ENCODE results near the gene HOXB3.

Gene HOXB3

DNA sequence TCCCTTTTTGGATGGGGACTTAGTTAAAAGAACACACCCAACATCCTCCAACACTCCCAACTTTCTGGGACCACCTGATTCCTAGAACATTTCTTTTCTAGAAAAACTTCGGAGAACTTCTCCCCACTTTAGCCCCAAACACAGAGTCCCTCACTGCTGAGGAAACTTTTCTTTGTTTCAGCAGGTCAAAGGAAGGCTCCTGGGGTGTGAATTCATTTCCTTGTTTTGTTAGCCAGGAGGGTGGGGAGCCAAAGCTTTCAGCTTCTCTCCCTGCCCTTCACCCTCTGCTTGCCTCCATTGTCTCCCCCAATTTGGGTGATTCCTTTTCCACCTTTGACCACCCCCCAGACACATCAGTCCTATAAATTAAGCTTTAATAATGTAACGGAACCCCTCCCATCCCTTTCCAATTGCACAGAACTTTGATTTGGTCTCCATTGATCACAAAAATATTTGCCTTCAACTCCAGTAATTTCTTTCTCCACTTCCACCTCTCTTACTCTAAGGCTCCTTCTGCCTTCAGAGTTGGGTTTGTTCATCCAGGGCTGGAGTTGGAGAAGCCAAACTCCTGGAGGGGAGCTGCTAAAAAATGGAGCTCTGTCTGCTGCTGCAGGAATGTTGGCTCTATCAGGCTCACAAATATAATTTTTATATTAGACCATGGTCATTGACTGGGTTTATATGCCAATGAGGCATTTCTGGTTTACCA lies 22.2 kb downstream of the HOXB3 start:
- no peak overlapping the region for H3K4me3 ChIP-seq (ENCODE audit: low read depth in 1 of 2, low read length in 2 of 2)
- H3K36me3 ChIP-seq (ENCODE audit: insufficient read depth, low read length): no peaks in the 10 kb centered on the region
- no peak overlapping the region for H3K9ac ChIP-seq (ENCODE audit: low read depth, low read length)
- H3K27ac ChIP-seq (ENCODE audit: low read length): no peak overlapping the region
- H3K4me2 ChIP-seq (ENCODE audit: insufficient read depth, low read length): no peak overlapping the region
- peaks cover 6% of the 10 kb centered on the region; the same call in 1 of the 2 replicates for H4K20me1 ChIP-seq (ENCODE audit: insufficient read depth, low read length)
- DNase-seq (no peak), ATAC-seq (ENCODE audit: insufficient read depth, low read depth) (no peak)
- no peak overlapping the region for H2AFZ ChIP-seq (ENCODE audit: low read depth, low read length)
- no peaks in the 10 kb centered on the region for H3K4me1 ChIP-seq (ENCODE audit: insufficient read depth, low read length)
- no peaks in the 10 kb centered on the region for H3K9me3 ChIP-seq (ENCODE audit: insufficient read depth, low read length, severe bottlenecking)
- no peaks in the 10 kb centered on the region for H3K79me2 ChIP-seq (ENCODE audit: insufficient read depth, low read length)
- peaks cover 44% of the 10 kb centered on the region for H3K27me3 ChIP-seq (ENCODE audit: insufficient read depth, low read length, poor library complexity)
- no peak for TF ChIP-seq EZH2 (IDR thresholded peaks at IDR 0.05; ENCODE audit: borderline replicate concordance, low read depth, low read length, severe bottlenecking)
- TF ChIP-seq, protein P1, sequence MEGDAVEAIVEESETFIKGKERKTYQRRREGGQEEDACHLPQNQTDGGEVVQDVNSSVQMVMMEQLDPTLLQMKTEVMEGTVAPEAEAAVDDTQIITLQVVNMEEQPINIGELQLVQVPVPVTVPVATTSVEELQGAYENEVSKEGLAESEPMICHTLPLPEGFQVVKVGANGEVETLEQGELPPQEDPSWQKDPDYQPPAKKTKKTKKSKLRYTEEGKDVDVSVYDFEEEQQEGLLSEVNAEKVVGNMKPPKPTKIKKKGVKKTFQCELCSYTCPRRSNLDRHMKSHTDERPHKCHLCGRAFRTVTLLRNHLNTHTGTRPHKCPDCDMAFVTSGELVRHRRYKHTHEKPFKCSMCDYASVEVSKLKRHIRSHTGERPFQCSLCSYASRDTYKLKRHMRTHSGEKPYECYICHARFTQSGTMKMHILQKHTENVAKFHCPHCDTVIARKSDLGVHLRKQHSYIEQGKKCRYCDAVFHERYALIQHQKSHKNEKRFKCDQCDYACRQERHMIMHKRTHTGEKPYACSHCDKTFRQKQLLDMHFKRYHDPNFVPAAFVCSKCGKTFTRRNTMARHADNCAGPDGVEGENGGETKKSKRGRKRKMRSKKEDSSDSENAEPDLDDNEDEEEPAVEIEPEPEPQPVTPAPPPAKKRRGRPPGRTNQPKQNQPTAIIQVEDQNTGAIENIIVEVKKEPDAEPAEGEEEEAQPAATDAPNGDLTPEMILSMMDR (IDR thresholded peaks at IDR 0.05; ENCODE audit: borderline replicate concordance, extremely low read depth, low read length, poor library complexity, severe bottlenecking): no peak

DNA sequence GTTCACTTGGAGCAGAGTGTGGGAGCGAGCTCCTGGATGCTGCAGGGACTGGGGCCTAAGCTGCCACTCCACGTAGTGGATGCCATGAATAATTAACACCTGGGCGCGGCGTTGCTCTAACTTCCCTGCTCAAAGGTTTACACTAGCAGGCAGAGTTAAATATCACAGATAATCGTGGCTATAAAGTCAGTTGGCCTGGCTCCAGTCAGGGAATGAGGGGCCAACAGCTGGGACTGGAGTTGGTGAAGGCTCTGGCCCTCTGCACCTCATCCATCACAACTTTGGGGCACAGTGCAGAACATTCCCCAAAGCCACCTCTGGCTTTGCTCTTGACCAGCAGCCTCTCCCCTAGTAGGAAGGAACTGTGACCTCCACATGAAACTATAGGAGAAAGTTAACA lies 22.8 kb downstream of the HOXB3 start:
- no peak for DNase-seq
- H3K79me2 ChIP-seq (ENCODE audit: insufficient read depth, low read length): no peaks in the 10 kb centered on the region
- ATAC-seq (ENCODE audit: insufficient read depth, low read depth): no peak
- no peaks in the 10 kb centered on the region for H3K36me3 ChIP-seq (ENCODE audit: insufficient read depth, low read length)
- no peak overlapping the region for H3K4me2 ChIP-seq (ENCODE audit: insufficient read depth, low read length)
- H3K9ac ChIP-seq (ENCODE audit: low read depth, low read length): no peak overlapping the region
- peaks cover 41% of the 10 kb centered on the region for H3K27me3 ChIP-seq (ENCODE audit: insufficient read depth, low read length, poor library complexity)
- no peak overlapping the region for H3K27ac ChIP-seq (ENCODE audit: low read length)
- H2AFZ ChIP-seq (ENCODE audit: low read depth, low read length): no peak overlapping the region
- H4K20me1 ChIP-seq (ENCODE audit: insufficient read depth, low read length): peaks cover 6% of the 10 kb centered on the region; the same call in 1 of the 2 replicates
- TF ChIP-seq EZH2 (IDR thresholded peaks at IDR 0.05; ENCODE audit: borderline replicate concordance, low read depth, low read length, severe bottlenecking): no peak
- TF ChIP-seq, protein P1 (IDR thresholded peaks at IDR 0.05; ENCODE audit: borderline replicate concordance, extremely low read depth, low read length, poor library complexity, severe bottlenecking): no peak
- H3K9me3 ChIP-seq (ENCODE audit: insufficient read depth, low read length, severe bottlenecking): no peaks in the 10 kb centered on the region
- H3K4me1 ChIP-seq (ENCODE audit: insufficient read depth, low read length): no peaks in the 10 kb centered on the region
- H3K4me3 ChIP-seq (ENCODE audit: low read depth in 1 of 2, low read length in 2 of 2): no peak overlapping the region

DNA sequence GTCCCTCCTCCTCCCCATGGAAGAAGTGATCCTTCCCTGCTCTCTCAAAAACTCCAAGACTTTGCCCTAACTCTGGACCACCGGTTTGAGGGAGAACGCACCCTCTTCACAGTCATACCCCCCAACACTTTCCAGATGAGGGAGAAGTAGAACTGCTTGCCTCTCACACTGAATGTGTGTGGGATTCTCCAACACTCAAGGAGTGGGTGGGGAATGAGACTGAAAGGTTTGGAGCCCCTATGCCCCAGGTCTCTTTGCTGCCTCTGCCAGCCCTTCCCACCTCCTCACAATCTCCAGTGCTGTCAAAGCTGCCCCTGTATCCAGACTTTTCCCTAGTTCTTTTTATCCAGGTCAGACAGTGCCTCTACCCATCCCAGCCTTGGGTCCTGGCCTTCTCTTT lies 23.3 kb downstream of the HOXB3 start:
- peaks cover 6% of the 10 kb centered on the region; the same call in 1 of the 2 replicates for H4K20me1 ChIP-seq (ENCODE audit: insufficient read depth, low read length)
- no peak for TF ChIP-seq EZH2 (IDR thresholded peaks at IDR 0.05; ENCODE audit: borderline replicate concordance, low read depth, low read length, severe bottlenecking)
- TF ChIP-seq, protein P1 (IDR thresholded peaks at IDR 0.05; ENCODE audit: borderline replicate concordance, extremely low read depth, low read length, poor library complexity, severe bottlenecking): no peak

More for the DNA sequence above, 23.3 kb downstream of the HOXB3 start:
- Histone ChIP-seq H3K27me3 (ENCODE audit: insufficient read depth, low read length, poor library complexity) (peaks cover 41% of the 10 kb centered on the region), H3K4me2 (ENCODE audit: insufficient read depth, low read length) (no peak overlapping the region), H3K4me1 (ENCODE audit: insufficient read depth, low read length) (no peaks in the 10 kb centered on the region), H3K27ac (ENCODE audit: low read length) (no peak overlapping the region), H3K4me3 (ENCODE audit: low read depth in 1 of 2, low read length in 2 of 2) (no peak overlapping the region), H3K9ac (ENCODE audit: low read depth, low read length) (no peak overlapping the region), H3K36me3 (ENCODE audit: insufficient read depth, low read length) (no peaks in the 10 kb centered on the region), H3K9me3 (ENCODE audit: insufficient read depth, low read length, severe bottlenecking) (no peaks in the 10 kb centered on the region), H2AFZ (ENCODE audit: low read depth, low read length) (no peak overlapping the region), H3K79me2 (ENCODE audit: insufficient read depth, low read length) (no peaks in the 10 kb centered on the region)
- ATAC-seq (ENCODE audit: insufficient read depth, low read depth): no peak
- DNase-seq: no peak

Data from DND-41 (cell line).